Nephron progenitor cell (in vitro differentiated cells): ENCODE results near the gene FAM110D.
A peak's percentile ranks its signal among the peaks of the same experiment; 100 is the strongest.

Source experiments
- DNase-seq: peaks from one replicate; pipeline ENCODE4 v3.0.0; 2021
- H3K27ac Mint-ChIP-seq: 2 replicates; pipeline ENCODE4 v1.8.0; 2021; ENCODE audit warnings: mild to moderate bottlenecking, moderate library complexity, mixed read lengths
- H3K27me3 Mint-ChIP-seq: 2 replicates; pipeline ENCODE4 v1.8.0; 2021; ENCODE audit warnings: mild to moderate bottlenecking, low read depth, mixed read lengths; ENCODE audit not compliant: poor library complexity
- H3K36me3 Mint-ChIP-seq: 2 replicates; pipeline ENCODE4 v1.8.0; 2021; ENCODE audit warnings: low read depth, mixed read lengths
- H3K4me1 Mint-ChIP-seq: 2 replicates; pipeline ENCODE4 v1.8.0; 2021; ENCODE audit warnings: mixed read lengths
- H3K4me3 Mint-ChIP-seq: 2 replicates; pipeline ENCODE4 v1.8.0; 2021; ENCODE audit warnings: mild to moderate bottlenecking, moderate library complexity, mixed read lengths
- H3K9me3 Mint-ChIP-seq: 2 replicates; pipeline ENCODE4 v1.8.0; 2021; ENCODE audit warnings: mild to moderate bottlenecking, moderate library complexity, mixed read lengths
- TF ChIP-seq, protein P1 (sequence below): fragments of 200-600 bp; sonication (generic); IDR thresholded peaks from 2 replicates; pipeline ENCODE4 v1.5.0; 2021; ENCODE audit warnings: antibody characterized with exemption

FAM110D gene

DNA sequence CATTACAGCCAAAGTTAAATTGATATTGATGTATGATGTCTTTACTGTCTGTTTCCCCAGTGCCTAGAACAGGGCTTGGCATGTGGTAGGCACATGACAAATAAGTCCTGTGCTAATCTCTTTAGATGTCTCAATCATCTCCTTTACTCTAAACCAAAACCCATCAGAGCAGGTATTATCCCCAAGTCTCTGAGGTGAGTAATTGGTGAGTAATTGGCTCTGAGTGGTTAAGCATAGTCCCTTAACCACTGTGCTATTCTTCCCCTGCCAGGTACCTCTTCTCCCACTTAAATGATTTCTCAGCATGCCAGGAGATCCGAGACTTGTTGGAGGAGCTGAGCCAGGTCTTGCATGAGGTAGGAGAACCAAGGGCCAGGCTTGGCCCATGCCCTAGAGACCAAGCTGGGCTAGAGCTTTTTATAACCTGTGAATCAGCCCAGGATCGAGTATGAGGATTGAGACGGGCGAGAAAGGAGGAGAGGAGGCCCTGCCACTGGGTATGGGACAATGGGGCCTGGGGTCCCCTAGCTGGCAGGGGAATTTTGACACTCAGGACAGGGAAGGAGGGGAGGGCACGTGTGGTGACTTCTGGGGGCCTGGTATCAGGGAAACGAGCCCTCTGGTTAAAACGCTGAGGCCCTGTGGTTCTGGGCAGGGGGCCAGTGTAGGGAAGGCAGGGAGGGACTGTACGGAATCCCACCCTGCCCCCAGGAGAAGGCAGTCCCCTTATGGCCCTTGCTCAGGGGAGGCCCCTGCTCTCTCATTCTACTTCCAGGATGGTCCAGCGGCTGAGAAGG lies 22.9 kb downstream of the FAM110D start:
- Mint-ChIP-seq H3K4me1 (peaks cover 30% of the 10 kb centered on the region), H3K27ac (peak overlapping the region; percentile 49), H3K9me3 (no peaks in the 10 kb centered on the region), H3K27me3 (no peaks in the 10 kb centered on the region), H3K4me3 (no peak overlapping the region), H3K36me3 (no peaks in the 10 kb centered on the region)
- no peak for DNase-seq
- TF ChIP-seq, protein P1, sequence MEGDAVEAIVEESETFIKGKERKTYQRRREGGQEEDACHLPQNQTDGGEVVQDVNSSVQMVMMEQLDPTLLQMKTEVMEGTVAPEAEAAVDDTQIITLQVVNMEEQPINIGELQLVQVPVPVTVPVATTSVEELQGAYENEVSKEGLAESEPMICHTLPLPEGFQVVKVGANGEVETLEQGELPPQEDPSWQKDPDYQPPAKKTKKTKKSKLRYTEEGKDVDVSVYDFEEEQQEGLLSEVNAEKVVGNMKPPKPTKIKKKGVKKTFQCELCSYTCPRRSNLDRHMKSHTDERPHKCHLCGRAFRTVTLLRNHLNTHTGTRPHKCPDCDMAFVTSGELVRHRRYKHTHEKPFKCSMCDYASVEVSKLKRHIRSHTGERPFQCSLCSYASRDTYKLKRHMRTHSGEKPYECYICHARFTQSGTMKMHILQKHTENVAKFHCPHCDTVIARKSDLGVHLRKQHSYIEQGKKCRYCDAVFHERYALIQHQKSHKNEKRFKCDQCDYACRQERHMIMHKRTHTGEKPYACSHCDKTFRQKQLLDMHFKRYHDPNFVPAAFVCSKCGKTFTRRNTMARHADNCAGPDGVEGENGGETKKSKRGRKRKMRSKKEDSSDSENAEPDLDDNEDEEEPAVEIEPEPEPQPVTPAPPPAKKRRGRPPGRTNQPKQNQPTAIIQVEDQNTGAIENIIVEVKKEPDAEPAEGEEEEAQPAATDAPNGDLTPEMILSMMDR, result no peak

DNA sequence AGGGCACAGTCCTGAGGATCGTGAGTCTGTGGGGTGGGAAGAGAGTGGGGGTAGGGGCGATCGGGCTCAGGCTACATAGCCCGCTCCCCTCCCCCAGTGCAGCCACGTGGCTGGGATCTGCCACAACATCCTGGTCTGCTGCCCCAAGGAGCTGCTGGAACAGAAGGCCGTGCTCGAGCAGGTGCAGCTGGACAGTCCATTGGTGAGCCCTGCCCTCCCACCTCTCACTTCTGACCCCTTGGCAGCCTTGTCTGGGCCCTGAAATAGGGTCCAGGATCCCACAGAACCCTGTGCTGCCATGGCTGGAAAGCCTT lies 23.5 kb downstream of the FAM110D start:
- Mint-ChIP-seq H3K36me3 (no peaks in the 10 kb centered on the region), H3K27me3 (no peaks in the 10 kb centered on the region), H3K27ac (no peak overlapping the region), H3K4me3 (no peak overlapping the region), H3K9me3 (no peaks in the 10 kb centered on the region), H3K4me1 (peaks cover 27% of the 10 kb centered on the region)
- DNase-seq, result no peak
- TF ChIP-seq, protein P1, result no peak

DNA sequence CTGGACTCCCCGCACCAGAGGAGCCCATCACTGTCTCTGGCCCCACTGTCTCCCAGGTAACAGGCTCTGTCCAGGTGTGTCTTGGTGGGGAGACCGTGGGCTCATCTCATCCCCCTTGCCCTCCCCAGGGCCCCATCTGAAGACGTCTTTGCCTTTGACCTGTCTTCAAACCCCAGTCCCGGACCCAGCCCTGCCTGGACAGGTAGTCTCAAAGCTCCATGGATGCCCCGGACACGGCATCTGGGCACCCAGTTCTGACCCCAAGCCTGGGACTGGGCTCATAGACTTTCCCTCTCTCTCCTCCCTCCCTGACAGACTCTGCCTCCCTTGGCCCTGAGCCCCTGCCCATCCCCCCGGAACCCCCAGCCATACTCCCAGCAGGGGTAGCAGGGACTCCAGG lies 25.2 kb downstream of the FAM110D start:
- no peak overlapping the region for H3K4me3 Mint-ChIP-seq
- TF ChIP-seq, protein P1, result no peak
- H3K27me3 Mint-ChIP-seq, result peaks cover 3% of the 10 kb centered on the region
- H3K9me3 Mint-ChIP-seq, result no peaks in the 10 kb centered on the region
- H3K36me3 Mint-ChIP-seq, result no peaks in the 10 kb centered on the region
- H3K27ac Mint-ChIP-seq, result no peak overlapping the region
- DNase-seq, result no peak
- H3K4me1 Mint-ChIP-seq, result peaks cover 10% of the 10 kb centered on the region

DNA sequence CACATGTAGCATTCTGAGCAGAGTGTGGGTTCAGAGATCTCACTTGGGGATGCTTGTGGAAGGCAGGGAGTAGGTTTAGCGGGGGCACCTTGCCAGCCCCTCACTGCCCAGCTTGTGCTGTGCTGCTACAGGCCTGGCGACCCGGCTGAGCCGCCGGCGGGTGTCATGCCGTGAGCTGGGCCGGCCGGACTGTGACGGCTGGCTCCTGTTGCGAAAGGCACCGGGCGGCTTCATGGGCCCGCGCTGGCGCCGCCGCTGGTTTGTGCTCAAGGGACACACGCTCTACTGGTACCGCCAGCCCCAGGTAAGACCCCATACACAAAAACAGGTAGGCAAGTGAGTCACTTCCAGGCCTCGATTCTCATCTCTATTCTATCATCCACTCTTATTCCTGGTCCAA lies 26.0 kb downstream of the FAM110D start:
- DNase-seq, result no peak
- Mint-ChIP-seq H3K36me3 (no peaks in the 10 kb centered on the region), H3K9me3 (no peaks in the 10 kb centered on the region), H3K27me3 (peaks cover 3% of the 10 kb centered on the region), H3K4me3 (no peak overlapping the region), H3K4me1 (peaks cover 17% of the 10 kb centered on the region), H3K27ac (no peak overlapping the region)
- TF ChIP-seq, protein P1, result no peak

DNA sequence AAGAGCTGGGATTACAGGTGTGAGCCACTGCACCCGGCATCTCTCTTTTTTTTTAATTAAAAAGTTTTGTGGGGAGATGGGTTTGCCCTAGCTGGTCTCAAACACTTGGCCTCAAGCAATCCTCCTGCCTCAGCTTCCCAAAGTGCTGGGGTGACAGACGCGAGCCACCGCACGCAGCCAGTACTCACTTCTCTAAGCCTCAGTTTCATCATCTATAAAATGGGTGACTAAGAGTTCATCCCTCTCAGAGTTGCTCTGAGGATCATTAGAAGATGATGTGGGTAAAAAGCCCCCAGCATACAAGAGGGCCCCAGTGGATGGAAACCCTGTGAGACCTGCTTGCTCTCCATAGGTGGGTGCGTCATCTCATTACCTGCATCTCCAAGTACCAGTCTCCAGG lies 29.0 kb downstream of the FAM110D start:
- Mint-ChIP-seq H3K4me3 (no peak overlapping the region), H3K27ac (no peak overlapping the region), H3K36me3 (no peaks in the 10 kb centered on the region), H3K27me3 (peaks cover 6% of the 10 kb centered on the region), H3K4me1 (peaks cover 29% of the 10 kb centered on the region), H3K9me3 (no peaks in the 10 kb centered on the region)
- no peak for DNase-seq
- TF ChIP-seq, protein P1, result no peak

DNA sequence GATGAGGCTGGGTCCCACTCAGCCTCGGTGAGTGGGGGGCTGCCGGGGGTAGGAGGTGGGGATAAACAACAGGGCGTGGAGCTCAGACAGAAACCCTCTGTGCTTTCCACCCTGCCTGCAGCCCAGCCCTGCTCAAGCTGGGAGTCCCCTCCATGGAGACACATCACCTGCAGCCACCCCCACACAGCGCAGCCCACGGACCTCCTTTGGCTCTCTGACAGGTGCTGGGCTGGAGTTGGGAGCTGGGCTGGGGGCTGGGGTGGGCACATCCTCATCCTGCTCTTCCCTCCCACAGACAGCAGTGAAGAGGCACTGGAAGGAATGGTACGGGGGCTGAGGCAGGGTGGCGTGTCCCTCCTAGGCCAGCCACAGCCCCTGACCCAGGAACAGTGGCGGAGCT lies 29.6 kb downstream of the FAM110D start:
- H3K4me1 Mint-ChIP-seq, result peaks cover 29% of the 10 kb centered on the region
- no peak overlapping the region for H3K4me3 Mint-ChIP-seq
- peaks cover 7% of the 10 kb centered on the region for H3K27me3 Mint-ChIP-seq
- H3K9me3 Mint-ChIP-seq, result no peaks in the 10 kb centered on the region
- DNase-seq, result no peak
- H3K27ac Mint-ChIP-seq, result no peak overlapping the region
- H3K36me3 Mint-ChIP-seq, result no peaks in the 10 kb centered on the region
- TF ChIP-seq, protein P1, result no peak
